Panc1 (cell line): Measurements from ENCODE around the gene STPG4.

ENCODE experiments used
- CTCF ChIP-seq: fragments of 450-650 bp; IDR thresholded peaks from 2 replicates; pipeline ENCODE4 v1.5.1; 2017; ENCODE audit warnings: mild to moderate bottlenecking
- POLR2AphosphoS5 ChIP-seq: IDR thresholded peaks from 2 replicates; pipeline ENCODE4 v1.6.1; 2012; ENCODE audit warnings: mild to moderate bottlenecking, low read depth, low read length, moderate library complexity
- SIN3A ChIP-seq: IDR thresholded peaks from 2 replicates; pipeline ENCODE4 v1.6.1; 2012; ENCODE audit warnings: low read depth, mild to moderate bottlenecking, low read length, moderate library complexity, borderline replicate concordance; ENCODE audit not compliant: insufficient read depth

DNA sequence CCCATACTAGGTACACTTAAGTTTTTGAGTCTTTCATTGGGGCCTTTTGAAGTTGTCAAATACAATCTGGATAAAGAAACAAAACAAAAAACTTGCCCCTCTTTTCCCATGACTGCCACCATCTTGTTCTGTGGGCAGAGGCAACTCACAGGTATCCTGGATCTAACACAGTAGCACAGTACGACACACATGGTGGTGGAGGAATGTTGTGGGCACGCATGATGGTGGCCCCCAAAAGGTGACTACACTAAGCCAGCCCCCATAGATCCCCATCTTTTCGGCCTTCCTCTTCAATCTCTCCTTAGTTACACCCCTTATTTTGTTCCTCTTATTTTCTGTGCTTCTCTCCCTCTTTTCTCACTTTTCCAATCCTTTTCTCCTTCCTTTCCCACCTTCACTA, 4.5 kb upstream of the STPG4 start:
- TF ChIP-seq CTCF, result no peak
- no peak for TF ChIP-seq SIN3A
- peak; percentile 45; the same call in 1 of the 2 replicates for TF ChIP-seq POLR2AphosphoS5
